GM12878 (cell line): ENCODE measurements around the gene SMPD1. TPM values are rescaled to one million over a fixed set of nuclear protein-coding genes. Genes with fewer than 3 reads are reported as not detected.

ENCODE experiments used
- ATAC-seq: fragments of 200-7000 bp; cut with Tn5 transposase; 3 replicates; pipeline ENCODE4 v1.9.1; 2020; ENCODE audit warnings: mild to moderate bottlenecking, moderate library complexity
- BruUV-seq: library from RNA; stranded (reverse); fragments of 400-500 nt; replicated peaks from 2 replicates; lab custom pipeline; 2021; lab: Mats Ljungman, UMichigan
- CTCF ChIA-PET: fragments of 300-600 bp; sonication (Branson Sonifier 250); formaldehyde crosslinking; extraction: SDS; loops from one replicate; lab custom pipeline; 2021; ENCODE audit warnings: inconsistent platforms; lab: Yijun Ruan, JAX
- POLR2A ChIA-PET: fragments of 350-600 bp; formaldehyde crosslinking; extraction: SDS; loops from one replicate; lab custom pipeline; 2021; ENCODE audit warnings: inconsistent platforms; lab: Charles Lee
- RAD21 ChIA-PET: fragments of 300-600 bp; sonication (Branson Sonifier 250); formaldehyde crosslinking; loops from one replicate; lab custom pipeline; 2023; ENCODE audit warnings: antibody characterized with exemption; ENCODE audit not compliant: unreplicated experiment; lab: Charles Lee
- SMC1A ChIA-PET: fragments of 300-600 bp; sonication (Branson Sonifier 250); formaldehyde crosslinking; loops from one replicate; lab custom pipeline; 2023; ENCODE audit not compliant: unreplicated experiment, uncharacterized antibody; lab: Charles Lee
- DNase-seq: peaks from one replicate; pipeline ENCODE4 v3.0.0-alpha.2; 2011; ENCODE audit warnings: low read depth, low spot score
- FAIRE-seq: peaks from 3 replicates; lab custom pipeline; 2011; peaks lifted over from hg19 to GRCh38; lab: Jason Lieb, UNC
- H2AFZ ChIP-seq: 2 replicates; pipeline ENCODE4 v1.6.0; 2011; ENCODE audit warnings: low read depth, low read length, control low read depth; ENCODE audit not compliant: control insufficient read depth
- H3K27ac ChIP-seq: 2 replicates; pipeline ENCODE4 v1.5.1; 2011; ENCODE audit warnings: control low read depth; ENCODE audit not compliant: control insufficient read depth, insufficient read depth
- H3K27me3 ChIP-seq, 2 experiments: replicated peaks in 1 of 2; 2 replicates each; pipeline versions ENCODE4 v1.6.0 to v1.6.1; 2011; ENCODE audit warnings: low read length in 1 of 2; ENCODE audit not compliant: control insufficient read depth in 2 of 2, insufficient read depth in 2 of 2
- H3K36me3 ChIP-seq, 2 experiments: 2 replicates each; pipeline ENCODE4 v1.5.1; 2011; ENCODE audit warnings: low read length in 1 of 2; ENCODE audit not compliant: control insufficient read depth in 2 of 2, insufficient read depth in 2 of 2
- H3K4me1 ChIP-seq: 2 replicates; pipeline ENCODE4 v1.6.1; 2011; ENCODE audit warnings: mild to moderate bottlenecking, low read length, moderate library complexity, mixed read lengths; ENCODE audit not compliant: control insufficient read depth, insufficient read depth
- H3K4me2 ChIP-seq: 2 replicates; pipeline ENCODE4 v1.6.0; 2011; ENCODE audit warnings: control low read depth; ENCODE audit not compliant: control insufficient read depth, insufficient read depth
- H3K4me3 ChIP-seq: fragments of 200-600 bp; sonication (generic); 2 replicates; pipeline ENCODE4 v1.5.1; 2016
- H3K79me2 ChIP-seq: 2 replicates; pipeline ENCODE4 v1.6.0; 2011; ENCODE audit warnings: low read length; ENCODE audit not compliant: control insufficient read depth, insufficient read depth
- H3K9ac ChIP-seq: 2 replicates; pipeline ENCODE4 v1.8.0; 2011; ENCODE audit warnings: low read length, control low read depth, mixed read lengths; ENCODE audit not compliant: control insufficient read depth, insufficient read depth
- H3K9me3 ChIP-seq: replicated peaks from 3 replicates; pipeline ENCODE4 v1.5.1; 2011; ENCODE audit warnings: mild to moderate bottlenecking, low read length; ENCODE audit not compliant: control insufficient read depth, insufficient read depth
- H4K20me1 ChIP-seq: 2 replicates; pipeline ENCODE4 v1.6.0; 2011; ENCODE audit not compliant: control insufficient read depth, insufficient read depth
- EED ChIP-seq: sonication (generic); IDR thresholded peaks from 2 replicates; pipeline ENCODE4 v1.6.1; 2016; ENCODE audit warnings: antibody characterized with exemption, low read depth
- JUND ChIP-seq: IDR thresholded peaks from 2 replicates; pipeline ENCODE4 v1.6.1; 2012; ENCODE audit warnings: low read depth, mild to moderate bottlenecking, low read length, improper control_type of control experiment, moderate library complexity
- MYC ChIP-seq: IDR thresholded peaks from 2 replicates; pipeline ENCODE4 v1.6.1; 2011; ENCODE audit warnings: mild to moderate bottlenecking, low read length, moderate library complexity, inconsistent platforms; ENCODE audit not compliant: insufficient read depth, insufficient replicate concordance, insufficient read length, severe bottlenecking
- SIN3A ChIP-seq: IDR thresholded peaks from 2 replicates; pipeline ENCODE4 v1.6.1; 2012; ENCODE audit warnings: low read depth, low read length, improper control_type of control experiment
- TCF7 ChIP-seq: IDR thresholded peaks from 2 replicates; pipeline ENCODE4 v1.6.1; 2014; ENCODE audit warnings: antibody characterized with exemption, borderline replicate concordance
- ZBED1 ChIP-seq: IDR thresholded peaks from 2 replicates; pipeline ENCODE4 v1.6.1; 2016; ENCODE audit warnings: borderline replicate concordance
- ZNF24 ChIP-seq: fragments of 450-650 bp; IDR thresholded peaks from 2 replicates; pipeline ENCODE4 v1.6.1; 2017; ENCODE audit warnings: antibody characterized with exemption, mild to moderate bottlenecking
- WGBS: methylation state at CpG from one replicate; pipeline ENCODE4 v1.1.6; 2016; ENCODE audit warnings: low lambda C conversion rate; ENCODE audit not compliant: insufficient replicate concordance, insufficient coverage; ENCODE audit errors: missing lambda C conversion rate; 5-methylcytosine and 5-hydroxymethylcytosine counted together
- in situ Hi-C: fragments of 300-500 bp; cut with MboI; formaldehyde crosslinking; loops from 9 replicates; pipeline ENCODE4 v1.14.3; 2018; ENCODE audit warnings: mixed read lengths
- intact Hi-C: fragments of 100-400 bp; cut with micrococcal nuclease; formaldehyde crosslinking; loops from one replicate; pipeline ENCODE4 v1.14.2; 2022; ENCODE audit not compliant: unreplicated experiment
- polyA plus RNA-seq, 11 experiments: library from polyadenylated mRNA; depleted of rRNA in 4 of 11; unstranded in 6 of 11; stranded (reverse) in 5 of 11; fragments of >200 nt; fragmentation: Nextera tagmentation in 4 of 11; fragmentation: Illumina TruSeq in 1 of 11; extraction: Ambion mirVana in 4 of 11; extraction: Trizol in 1 of 11; gene quantifications; 1 replicate in 1 of 11; 2 replicates in 10 of 11; pipeline versions ENCODE4 v1.2.1 to v1.2.3, GENCODE V29; 2011 to 2016; ENCODE audit warnings: inconsistent platforms in 2 of 11, missing spikeins in 2 of 11, low read depth in 1 of 11
- total RNA-seq, 4 experiments: library from RNA; depleted of rRNA in 3 of 4; stranded (reverse); fragments of >200 nt in 3 of 4; fragmentation: Illumina TruSeq in 1 of 4; extraction: Trizol in 1 of 4; gene quantifications; 2 replicates each; pipeline versions ENCODE4 v1.2.1 to v1.2.3, GENCODE V29; 2013 to 2021
- TF ChIP-seq, protein P1 (sequence below): fragments of 450-650 bp; formaldehyde crosslinking; IDR thresholded peaks from 2 replicates; pipeline ENCODE4 v1.4.0; 2022; ENCODE audit warnings: mild to moderate bottlenecking, moderate library complexity
- TF ChIP-seq, protein P2 (sequence below): fragments of 450-650 bp; conservative IDR thresholded peaks from 2 replicates; pipeline ENCODE4 v1.6.1; 2017; ENCODE audit warnings: mild to moderate bottlenecking, moderate library complexity
- TF ChIP-seq, protein P3 (sequence below): fragments of 450-650 bp; IDR thresholded peaks from 2 replicates; pipeline ENCODE4 v1.6.1; 2017; ENCODE audit warnings: mild to moderate bottlenecking
- TF ChIP-seq, protein P4 (sequence below): fragments of 450-650 bp; IDR thresholded peaks from 2 replicates; pipeline ENCODE4 v1.6.1; 2016; ENCODE audit warnings: mild to moderate bottlenecking

Gene SMPD1
- total and polyA plus RNA-seq, 10 of the 15 experiments (the other 5 are each of a cell fraction or from before 2014, with no cell fraction given): 1.4 to 13.7 (median 6.2) TPM

DNA sequence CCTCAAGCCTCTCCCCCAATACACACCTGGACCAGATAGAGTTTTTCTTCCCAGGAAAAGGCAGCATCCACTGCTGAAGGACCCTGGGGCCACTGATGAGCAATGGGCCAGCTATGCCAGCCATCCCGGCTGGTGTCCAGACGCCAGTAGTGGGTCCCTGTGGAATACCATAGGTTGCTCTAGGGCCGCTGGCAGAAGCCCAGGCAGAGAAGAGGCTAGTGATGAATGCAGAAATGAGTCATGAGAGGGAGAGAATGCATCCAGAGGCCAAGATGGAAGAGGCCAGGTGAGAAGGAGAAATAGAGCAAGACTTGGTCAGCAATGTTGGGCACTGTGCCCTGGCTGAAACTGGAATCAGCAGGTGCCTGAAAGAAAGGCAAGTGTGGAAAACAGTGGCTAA, 41.6 kb downstream of the SMPD1 start (continued):
- TF ChIP-seq, protein P1, sequence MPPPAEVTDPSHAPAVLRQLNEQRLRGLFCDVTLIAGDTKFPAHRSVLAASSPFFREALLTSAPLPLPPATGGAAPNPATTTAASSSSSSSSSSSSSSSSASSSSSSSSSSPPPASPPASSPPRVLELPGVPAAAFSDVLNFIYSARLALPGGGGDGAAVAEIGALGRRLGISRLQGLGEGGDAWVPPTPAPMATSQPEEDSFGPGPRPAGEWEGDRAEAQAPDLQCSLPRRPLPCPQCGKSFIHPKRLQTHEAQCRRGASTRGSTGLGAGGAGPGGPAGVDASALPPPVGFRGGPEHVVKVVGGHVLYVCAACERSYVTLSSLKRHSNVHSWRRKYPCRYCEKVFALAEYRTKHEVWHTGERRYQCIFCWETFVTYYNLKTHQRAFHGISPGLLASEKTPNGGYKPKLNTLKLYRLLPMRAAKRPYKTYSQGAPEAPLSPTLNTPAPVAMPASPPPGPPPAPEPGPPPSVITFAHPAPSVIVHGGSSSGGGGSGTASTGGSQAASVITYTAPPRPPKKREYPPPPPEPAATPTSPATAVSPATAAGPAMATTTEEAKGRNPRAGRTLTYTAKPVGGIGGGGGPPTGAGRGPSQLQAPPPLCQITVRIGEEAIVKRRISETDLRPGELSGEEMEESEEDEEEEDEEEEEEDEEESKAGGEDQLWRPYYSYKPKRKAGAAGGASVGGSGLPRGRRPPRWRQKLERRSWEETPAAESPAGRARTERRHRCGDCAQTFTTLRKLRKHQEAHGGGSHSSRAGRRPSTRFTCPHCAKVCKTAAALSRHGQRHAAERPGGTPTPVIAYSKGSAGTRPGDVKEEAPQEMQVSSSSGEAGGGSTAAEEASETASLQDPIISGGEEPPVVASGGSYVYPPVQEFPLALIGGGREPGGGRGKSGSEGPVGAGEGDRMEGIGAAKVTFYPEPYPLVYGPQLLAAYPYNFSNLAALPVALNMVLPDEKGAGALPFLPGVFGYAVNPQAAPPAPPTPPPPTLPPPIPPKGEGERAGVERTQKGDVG (CRISPR knock-in tag): no peak
- TF ChIP-seq, protein P2, sequence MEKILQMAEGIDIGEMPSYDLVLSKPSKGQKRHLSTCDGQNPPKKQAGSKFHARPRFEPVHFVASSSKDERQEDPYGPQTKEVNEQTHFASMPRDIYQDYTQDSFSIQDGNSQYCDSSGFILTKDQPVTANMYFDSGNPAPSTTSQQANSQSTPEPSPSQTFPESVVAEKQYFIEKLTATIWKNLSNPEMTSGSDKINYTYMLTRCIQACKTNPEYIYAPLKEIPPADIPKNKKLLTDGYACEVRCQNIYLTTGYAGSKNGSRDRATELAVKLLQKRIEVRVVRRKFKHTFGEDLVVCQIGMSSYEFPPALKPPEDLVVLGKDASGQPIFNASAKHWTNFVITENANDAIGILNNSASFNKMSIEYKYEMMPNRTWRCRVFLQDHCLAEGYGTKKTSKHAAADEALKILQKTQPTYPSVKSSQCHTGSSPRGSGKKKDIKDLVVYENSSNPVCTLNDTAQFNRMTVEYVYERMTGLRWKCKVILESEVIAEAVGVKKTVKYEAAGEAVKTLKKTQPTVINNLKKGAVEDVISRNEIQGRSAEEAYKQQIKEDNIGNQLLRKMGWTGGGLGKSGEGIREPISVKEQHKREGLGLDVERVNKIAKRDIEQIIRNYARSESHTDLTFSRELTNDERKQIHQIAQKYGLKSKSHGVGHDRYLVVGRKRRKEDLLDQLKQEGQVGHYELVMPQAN: no peak

DNA sequence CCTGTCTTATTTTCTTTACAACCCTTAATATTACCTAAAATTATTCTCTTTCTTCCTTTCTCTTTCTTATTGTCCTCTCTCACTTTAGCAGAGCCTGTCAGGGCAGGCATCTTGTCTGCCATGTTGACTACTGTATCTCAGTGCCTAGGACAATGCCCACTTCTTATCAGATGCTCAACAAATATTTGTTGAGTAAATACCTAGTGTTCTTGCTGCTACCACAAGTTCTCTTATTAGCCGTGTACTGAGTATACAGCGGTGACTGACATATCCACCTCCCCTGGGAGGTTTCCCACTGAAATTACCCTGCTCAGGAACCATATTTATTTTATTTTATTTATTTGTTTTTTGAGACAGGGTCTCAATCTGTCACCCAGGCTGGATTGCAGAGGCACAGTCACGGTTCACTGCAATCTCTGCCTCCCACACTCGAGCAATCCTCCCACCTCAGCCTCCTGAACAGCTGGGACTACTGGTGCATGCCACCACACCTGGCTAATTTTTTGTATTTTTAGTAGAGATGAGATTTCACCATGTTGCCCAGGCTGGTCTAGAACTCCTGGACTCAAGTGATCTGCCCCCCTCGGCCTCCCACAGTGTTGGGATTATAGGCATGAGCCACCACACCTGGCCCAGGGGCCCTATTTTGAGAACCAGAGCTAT, 43.9 kb downstream of the SMPD1 start:
- Histone ChIP-seq H3K9me3 (no peaks in the 10 kb centered on the region), H3K4me2 (peak overlapping the region; percentile 26), H4K20me1 (no peaks in the 10 kb centered on the region), H2AFZ (no peak overlapping the region), H3K27me3 (no peaks in the 10 kb centered on the region), H3K9ac (no peak overlapping the region), H3K4me1 (peaks cover 17% of the 10 kb centered on the region), H3K79me2 (no peaks in the 10 kb centered on the region), H3K27ac (no peak overlapping the region), H3K4me3 (no peak overlapping the region), H3K36me3 (no peaks in the 10 kb centered on the region)
- ChIA-PET CTCF (interaction anchor here (0.5 kb wide), 1 partner anchor 48 kb away, joined by 3 read pairs; no protein-coding TSS in a partner anchor), POLR2A (no interaction called here), RAD21 (interaction anchor here (1.2 to 1.4 kb wide), 2 partner anchors 9 to 55 kb away, joined by 3 read pairs; no protein-coding TSS in a partner anchor), SMC1A (interaction anchor here (1.2 to 1.8 kb wide), 4 partner anchors 10 to 55 kb away, joined by 4 to 7 read pairs (median 5); no protein-coding TSS in a partner anchor)
- 1% methylated on average over 5 of the region's 5 CpGs for WGBS
- BruUV-seq: no TSS peak
- in situ Hi-C loops: no loop called here
- ATAC-seq (peak; percentile 58), FAIRE-seq (no peak), DNase-seq (no peak)
- intact Hi-C loops: no loop called here
- TF ChIP-seq MYC (no peak), TCF7 (no peak), ZNF24 (no peak), JUND (no peak), ZBED1 (no peak), SIN3A (no peak), EED (0 out of 2 replicates have a peak, but pooled peaks have one; percentile 26)
- TF ChIP-seq, protein P3, sequence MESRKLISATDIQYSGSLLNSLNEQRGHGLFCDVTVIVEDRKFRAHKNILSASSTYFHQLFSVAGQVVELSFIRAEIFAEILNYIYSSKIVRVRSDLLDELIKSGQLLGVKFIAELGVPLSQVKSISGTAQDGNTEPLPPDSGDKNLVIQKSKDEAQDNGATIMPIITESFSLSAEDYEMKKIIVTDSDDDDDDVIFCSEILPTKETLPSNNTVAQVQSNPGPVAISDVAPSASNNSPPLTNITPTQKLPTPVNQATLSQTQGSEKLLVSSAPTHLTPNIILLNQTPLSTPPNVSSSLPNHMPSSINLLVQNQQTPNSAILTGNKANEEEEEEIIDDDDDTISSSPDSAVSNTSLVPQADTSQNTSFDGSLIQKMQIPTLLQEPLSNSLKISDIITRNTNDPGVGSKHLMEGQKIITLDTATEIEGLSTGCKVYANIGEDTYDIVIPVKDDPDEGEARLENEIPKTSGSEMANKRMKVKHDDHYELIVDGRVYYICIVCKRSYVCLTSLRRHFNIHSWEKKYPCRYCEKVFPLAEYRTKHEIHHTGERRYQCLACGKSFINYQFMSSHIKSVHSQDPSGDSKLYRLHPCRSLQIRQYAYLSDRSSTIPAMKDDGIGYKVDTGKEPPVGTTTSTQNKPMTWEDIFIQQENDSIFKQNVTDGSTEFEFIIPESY: no peak
- TF ChIP-seq, protein P4, sequence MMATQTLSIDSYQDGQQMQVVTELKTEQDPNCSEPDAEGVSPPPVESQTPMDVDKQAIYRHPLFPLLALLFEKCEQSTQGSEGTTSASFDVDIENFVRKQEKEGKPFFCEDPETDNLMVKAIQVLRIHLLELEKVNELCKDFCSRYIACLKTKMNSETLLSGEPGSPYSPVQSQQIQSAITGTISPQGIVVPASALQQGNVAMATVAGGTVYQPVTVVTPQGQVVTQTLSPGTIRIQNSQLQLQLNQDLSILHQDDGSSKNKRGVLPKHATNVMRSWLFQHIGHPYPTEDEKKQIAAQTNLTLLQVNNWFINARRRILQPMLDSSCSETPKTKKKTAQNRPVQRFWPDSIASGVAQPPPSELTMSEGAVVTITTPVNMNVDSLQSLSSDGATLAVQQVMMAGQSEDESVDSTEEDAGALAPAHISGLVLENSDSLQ: no peak
